H1 (cell line): ENCODE data around the gene CPEB3. TPM values are rescaled to one million over a fixed set of nuclear protein-coding genes. Genes with fewer than 3 reads are reported as not detected.

Experiments
- CTCF ChIP-seq, 3 experiments: IDR thresholded peaks; 1 replicate in 2 of 3; 2 replicates in 1 of 3; pipeline versions ENCODE4 v1.5.1 to v1.6.1; 2011; ENCODE audit warnings: low read length in 3 of 3, mild to moderate bottlenecking in 3 of 3, inconsistent platforms in 2 of 3, low read depth in 1 of 3, moderate library complexity in 1 of 3; ENCODE audit not compliant: insufficient read depth in 1 of 3; ENCODE audit errors: control extremely low read depth in 1 of 3
- EGR1 ChIP-seq: IDR thresholded peaks from 2 replicates; pipeline ENCODE4 v1.6.1; 2011; ENCODE audit warnings: low read depth, low read length, borderline replicate concordance
- GTF2F1 ChIP-seq: IDR thresholded peaks from 2 replicates; pipeline ENCODE4 v1.6.1; 2012; ENCODE audit warnings: low read depth, low read length, improper control_type of control experiment, borderline replicate concordance
- HDAC2 ChIP-seq, 2 experiments: fragments of 300-600 bp in 1 of 2; sonication (generic) in 1 of 2; IDR thresholded peaks; 2 replicates each; pipeline ENCODE4 v1.6.1; 2011 to 2012; ENCODE audit warnings: low read depth in 2 of 2, low read length in 2 of 2, mild to moderate bottlenecking in 2 of 2, moderate library complexity in 2 of 2, borderline replicate concordance in 1 of 2, inconsistent platforms in 1 of 2
- KDM1A ChIP-seq: fragments of 200-600, 300-600 bp; sonication (generic); IDR thresholded peaks from 2 replicates; pipeline ENCODE4 v1.7.1; 2016; ENCODE audit warnings: mild to moderate bottlenecking, low read length, borderline replicate concordance
- POU5F1 ChIP-seq: IDR thresholded peaks from 2 replicates; pipeline ENCODE4 v1.6.1; 2011; ENCODE audit warnings: low read depth, mild to moderate bottlenecking, low read length, moderate library complexity
- RNF2 ChIP-seq: fragments of 200-900, 300-1000 bp; sonication (generic); IDR thresholded peaks from 2 replicates; pipeline ENCODE4 v1.7.1; 2016; ENCODE audit warnings: borderline replicate concordance, low read depth, mild to moderate bottlenecking, antibody characterized with exemption, low read length; ENCODE audit not compliant: poor library complexity, severe bottlenecking; ENCODE audit errors: missing control alignments
- SIX5 ChIP-seq: IDR thresholded peaks from 2 replicates; pipeline ENCODE4 v1.6.1; 2011; ENCODE audit warnings: mild to moderate bottlenecking, low read depth, low read length
- SRF ChIP-seq: IDR thresholded peaks from 2 replicates; pipeline ENCODE4 v1.6.1; 2011; ENCODE audit warnings: mild to moderate bottlenecking, low read depth, low read length, moderate library complexity
- TAF1 ChIP-seq: IDR thresholded peaks from 2 replicates; pipeline ENCODE4 v1.6.1; 2011; ENCODE audit warnings: mild to moderate bottlenecking, low read depth, low read length
- polyA plus RNA-seq, 7 experiments: library from polyadenylated mRNA; depleted of rRNA in 3 of 7; stranded (reverse) in 5 of 7; unstranded in 2 of 7; fragments of >200 nt in 5 of 7; fragments of 200-250 nt in 2 of 7; gene quantifications; 1 replicate in 5 of 7; 2 replicates in 1 of 7; 4 replicates in 1 of 7; pipeline versions ENCODE4 v1.2.1 to v1.2.3, GENCODE V29; 2011 to 2013; ENCODE audit warnings: missing spikeins in 2 of 7, mixed read lengths in 2 of 7
- total RNA-seq: library from RNA; stranded (reverse); fragmentation: NEBNext Ultra II Directional; extraction: Animal tissue kit (Norgen Biotek cat#: 25700); gene quantifications from 2 replicates; pipeline ENCODE4 v1.2.1, GENCODE V29; 2021

The CPEB3 gene
- total and polyA plus RNA-seq, 2 of the 8 experiments (the other 6 are each of a cell fraction or from before 2014, with no cell fraction given) = 0.39 to 1.7 TPM

GRCh38 chr10:92327445-92328433 is 36.9 kb upstream of the CPEB3 start (continued):
- TF ChIP-seq GTF2F1 (no peak), RNF2 (no peak), KDM1A (no peak), SRF (no peak), TAF1 (no peak), CTCF (IDR thresholded peaks at IDR 0.05; ENCODE audit: control extremely low read depth in 1 of 3, insufficient read depth in 1 of 3, low read depth in 1 of 3, low read length in 3 of 3) (no peak), SIX5 (no peak), POU5F1 (no peak), HDAC2 (IDR thresholded peaks at IDR 0.05; ENCODE audit: borderline replicate concordance in 1 of 2, low read depth in 2 of 2, low read length in 2 of 2) (no peak), EGR1 (no peak)
